GM12874 (cell line): ENCODE data around the gene AUTS2.

Source experiments
- CTCF ChIP-seq: IDR thresholded peaks from 2 replicates; pipeline ENCODE4 v1.5.1; 2011; ENCODE audit warnings: low read depth, mild to moderate bottlenecking, control low read depth, low read length, moderate library complexity; ENCODE audit not compliant: insufficient read depth

Gene AUTS2

GRCh38 chr7:69981646-69982045, 383.4 kb downstream of the AUTS2 start:
- TF ChIP-seq CTCF, result no peak

- no peak for TF ChIP-seq CTCF
Observed at GRCh38 chr7:69982197-69982596, 383.9 kb downstream of the AUTS2 start.

- TF ChIP-seq CTCF, result no peak
Observed at GRCh38 chr7:69989551-69989950, 391.3 kb downstream of the AUTS2 start.

- TF ChIP-seq CTCF, result no peak
Observed at GRCh38 chr7:69992938-69993337, 394.7 kb downstream of the AUTS2 start.

- TF ChIP-seq CTCF, result no peak
Observed at GRCh38 chr7:69994218-69994617, 395.9 kb downstream of the AUTS2 start.

GRCh38 chr7:69994886-69995542, 396.7 kb downstream of the AUTS2 start:
- no peak for TF ChIP-seq CTCF

- no peak for TF ChIP-seq CTCF
Observed at GRCh38 chr7:69996121-69996520, 397.8 kb downstream of the AUTS2 start.
